Activated naive CD4-positive, alpha-beta T cell treated with anti-CD3 and anti-CD28 coated beads for 36 hours (primary cell): Measurements from ENCODE around the gene TEAD3. TPM values are rescaled to one million over a fixed set of nuclear protein-coding genes. Genes with fewer than 3 reads are reported as not detected.

Experiments
- CTCF ChIA-PET: fragments of 350-600 bp; sonication (Branson Sonifier 250); formaldehyde crosslinking; loops from one replicate; lab custom pipeline; 2021; ENCODE audit warnings: antibody characterized with exemption; lab: Charles Lee
- DNase-seq: peaks from one replicate; pipeline ENCODE4 v3.0.0-alpha.2; 2020
- H3K27ac Mint-ChIP-seq: one replicate; pipeline ENCODE4 v1.8.0; 2021; ENCODE audit warnings: mild to moderate bottlenecking, mixed read lengths
- H3K27me3 Mint-ChIP-seq: one replicate; pipeline ENCODE4 v1.8.0; 2021; ENCODE audit warnings: low read depth, mixed read lengths
- H3K36me3 Mint-ChIP-seq: one replicate; pipeline ENCODE4 v1.8.0; 2021; ENCODE audit warnings: low read depth, mixed read lengths
- H3K4me1 Mint-ChIP-seq: one replicate; pipeline ENCODE4 v1.8.0; 2021; ENCODE audit warnings: low read depth, mixed read lengths
- H3K4me3 Mint-ChIP-seq: one replicate; pipeline ENCODE4 v1.8.0; 2021; ENCODE audit warnings: mild to moderate bottlenecking, moderate library complexity, mixed read lengths
- H3K9me3 Mint-ChIP-seq: one replicate; pipeline ENCODE4 v1.8.0; 2021; ENCODE audit warnings: mixed read lengths
- intact Hi-C: fragments of 100-400 bp; cut with micrococcal nuclease; formaldehyde crosslinking; loops from one replicate; pipeline ENCODE4 v1.15.1; 2023
- total RNA-seq, 2 experiments: library from RNA; stranded (reverse); gene quantifications; one replicate each; pipeline ENCODE4 v1.2.3, GENCODE V29; 2021

Gene TEAD3
- total RNA-seq, 2 experiments from 2014 or later, result 1.1 to 1.4 TPM

GRCh38 chr6:35469751-35470662 lies 26.9 kb downstream of the TEAD3 start:
- CTCF ChIA-PET, result interaction anchor here (0.7 to 2.7 kb wide), 2 partner anchors 128 to 208 kb away, joined by 4 to 13 read pairs; partner anchors contain the start of gene PPARD
- Mint-ChIP-seq H3K27me3 (no peaks in the 10 kb centered on the region), H3K27ac (peak overlapping the region; percentile 95), H3K36me3 (peaks cover 55% of the 10 kb centered on the region), H3K4me3 (peak overlapping the region; percentile 95), H3K4me1 (peaks cover 39% of the 10 kb centered on the region), H3K9me3 (no peaks in the 10 kb centered on the region)
- DNase-seq, result peak; percentile 29
- intact Hi-C loops, result loop anchor here (5.0 kb wide), 1 partner anchor 267 kb away; the partner anchor contains the start of gene ARMC12

- no peaks in the 10 kb centered on the region for H3K9me3 Mint-ChIP-seq
- CTCF ChIA-PET, result interaction anchor here (0.7 to 2.7 kb wide), 4 partner anchors 13 to 168 kb away, joined by 3 to 13 read pairs (median 4); partner anchors contain the start of gene PPARD
- H3K4me1 Mint-ChIP-seq, result peaks cover 39% of the 10 kb centered on the region
- H3K36me3 Mint-ChIP-seq, result peaks cover 62% of the 10 kb centered on the region
- peak overlapping the region; percentile 95 for H3K4me3 Mint-ChIP-seq
- peak overlapping the region; percentile 95 for H3K27ac Mint-ChIP-seq
- intact Hi-C loops, result loop anchor here (1.0 to 5.0 kb wide), 4 partner anchors 17 to 268 kb away; partner anchors contain the start of genes ARMC12, DEF6, FANCE and PPARD
- no peak for DNase-seq
- no peaks in the 10 kb centered on the region for H3K27me3 Mint-ChIP-seq
Measured at GRCh38 chr6:35468980-35469750, 27.7 kb downstream of the TEAD3 start.

GRCh38 chr6:35468181-35468979 lies 28.5 kb downstream of the TEAD3 start, which contains the start of gene RPL10A:
Gene RPL10A (plus strand): TSS chr6:35468401. CDS start chr6:35468435, 34 bp downstream.
- peaks cover 66% of the 10 kb centered on the region for H3K36me3 Mint-ChIP-seq
- H3K9me3 Mint-ChIP-seq, result no peaks in the 10 kb centered on the region

GRCh38 chr6:35465646-35466045 lies 31.2 kb downstream of the TEAD3 start:
- peaks cover 56% of the 10 kb centered on the region for H3K36me3 Mint-ChIP-seq

More at GRCh38 chr6:35468181-35468979, 28.5 kb downstream of the TEAD3 start, which contains the start of gene RPL10A:
- no peaks in the 10 kb centered on the region for H3K27me3 Mint-ChIP-seq
- peak within 1 kb of the TSS; percentile 95 for H3K4me3 Mint-ChIP-seq
- H3K27ac Mint-ChIP-seq, result peak within 1 kb of the TSS; percentile 95
- DNase-seq, result peak; percentile 98
- intact Hi-C loops, result loop anchor here (1.0 to 5.0 kb wide), 4 partner anchors 16 to 269 kb away; partner anchors contain the start of genes ARMC12, DEF6, FANCE and PPARD
- CTCF ChIA-PET, result interaction anchor here (0.6 to 3.3 kb wide), 20 partner anchors 9 to 200 kb away, joined by 3 to 13 read pairs (median 4); partner anchors contain the start of genes DEF6 and PPARD
- H3K4me1 Mint-ChIP-seq, result peaks cover 39% of the 10 kb centered on the region

GRCh38 chr6:35463292-35463691 lies 33.6 kb downstream of the TEAD3 start:
- Mint-ChIP-seq H3K9me3 (no peaks in the 10 kb centered on the region), H3K4me3 (no peak overlapping the region), H3K27ac (no peak overlapping the region), H3K27me3 (no peaks in the 10 kb centered on the region), H3K36me3 (peaks cover 43% of the 10 kb centered on the region), H3K4me1 (peaks cover 8% of the 10 kb centered on the region)
- CTCF ChIA-PET, result interaction anchor here (0.9 to 1.8 kb wide), 2 partner anchors 14 to 122 kb away, joined by 5 to 6 read pairs; no protein-coding TSS in a partner anchor
- intact Hi-C loops, result no loop called here
- no peak for DNase-seq

More at GRCh38 chr6:35465646-35466045, 31.2 kb downstream of the TEAD3 start:
- Mint-ChIP-seq H3K4me3 (no peak overlapping the region), H3K4me1 (peaks cover 21% of the 10 kb centered on the region), H3K9me3 (no peaks in the 10 kb centered on the region), H3K27ac (no peak overlapping the region), H3K27me3 (no peaks in the 10 kb centered on the region)
- DNase-seq, result no peak
- CTCF ChIA-PET, result interaction anchor here (0.7 to 3.3 kb wide), 4 partner anchors 13 to 168 kb away, joined by 3 to 13 read pairs (median 6); partner anchors contain the start of gene DEF6
- intact Hi-C loops, result loop anchor here (5.0 kb wide), 1 partner anchor 272 kb away; the partner anchor contains the start of gene ARMC12

GRCh38 chr6:35461270-35461669 lies 35.6 kb downstream of the TEAD3 start:
- no peak for DNase-seq
- H3K27ac Mint-ChIP-seq, result no peak overlapping the region
- no peaks in the 10 kb centered on the region for H3K27me3 Mint-ChIP-seq
- peaks cover 38% of the 10 kb centered on the region for H3K36me3 Mint-ChIP-seq
- H3K4me3 Mint-ChIP-seq, result no peak overlapping the region
- intact Hi-C loops, result no loop called here
- no peaks in the 10 kb centered on the region for H3K9me3 Mint-ChIP-seq
- H3K4me1 Mint-ChIP-seq, result no peaks in the 10 kb centered on the region
- CTCF ChIA-PET, result no interaction called here

- H3K36me3 Mint-ChIP-seq, result peaks cover 35% of the 10 kb centered on the region
- no peaks in the 10 kb centered on the region for H3K27me3 Mint-ChIP-seq
- no peak overlapping the region for H3K27ac Mint-ChIP-seq
- peaks cover 26% of the 10 kb centered on the region for H3K4me1 Mint-ChIP-seq
- H3K4me3 Mint-ChIP-seq, result no peak overlapping the region
- intact Hi-C loops, result no loop called here
- no peak for DNase-seq
- CTCF ChIA-PET, result interaction anchor here (0.6 to 1.5 kb wide), 4 partner anchors 8 to 364 kb away, joined by 3 to 6 read pairs (median 4); partner anchors contain the start of gene RPL10A
- no peaks in the 10 kb centered on the region for H3K9me3 Mint-ChIP-seq
Measured at GRCh38 chr6:35457907-35458306, 39.0 kb downstream of the TEAD3 start.

- intact Hi-C loops, result no loop called here
- CTCF ChIA-PET, result interaction anchor here (0.7 to 0.8 kb wide), 2 partner anchors 91 to 113 kb away, joined by 3 read pairs; partner anchors contain the start of gene PPARD
- no peak overlapping the region for H3K4me3 Mint-ChIP-seq
Measured at GRCh38 chr6:35454391-35455110, 42.3 kb downstream of the TEAD3 start.

GRCh38 chr6:35453236-35453635 lies 43.6 kb downstream of the TEAD3 start:
- no peak for DNase-seq
- no peaks in the 10 kb centered on the region for H3K9me3 Mint-ChIP-seq
- peaks cover 15% of the 10 kb centered on the region for H3K36me3 Mint-ChIP-seq
- H3K27ac Mint-ChIP-seq, result no peak overlapping the region
- H3K4me3 Mint-ChIP-seq, result peak overlapping the region; percentile 75
- peaks cover 31% of the 10 kb centered on the region for H3K4me1 Mint-ChIP-seq
- intact Hi-C loops, result no loop called here
- CTCF ChIA-PET, result interaction anchor here (0.7 to 7.4 kb wide), 2 partner anchors 15 to 109 kb away, joined by 3 to 132 read pairs; partner anchors contain the start of genes PPARD and RPL10A
- H3K27me3 Mint-ChIP-seq, result no peaks in the 10 kb centered on the region

More at GRCh38 chr6:35454391-35455110, 42.3 kb downstream of the TEAD3 start:
- no peaks in the 10 kb centered on the region for H3K27me3 Mint-ChIP-seq
- H3K36me3 Mint-ChIP-seq, result peaks cover 20% of the 10 kb centered on the region
- peaks cover 30% of the 10 kb centered on the region for H3K4me1 Mint-ChIP-seq
- H3K27ac Mint-ChIP-seq, result no peak overlapping the region
- no peaks in the 10 kb centered on the region for H3K9me3 Mint-ChIP-seq
- DNase-seq, result no peak
